ENCODE results near the gene PJVK.

The PJVK gene

GRCh38 chr2:178484245-178485041, 33.3 kb downstream of the PJVK start:
- DNase-seq = no peak

- no peak for DNase-seq
These were observed 34.2 kb downstream of the PJVK start for GRCh38 chr2:178485356-178485755.

- DNase-seq = no peak
These were observed 40.4 kb downstream of the PJVK start for GRCh38 chr2:178491612-178492011.

GRCh38 chr2:178496049-178496448, 44.9 kb downstream of the PJVK start:
- DNase-seq = no peak

- DNase-seq = no peak
These were observed 47.0 kb downstream of the PJVK start for GRCh38 chr2:178498137-178498536.

- DNase-seq = no peak
These were observed 48.5 kb downstream of the PJVK start for GRCh38 chr2:178499640-178500039.

- DNase-seq = no peak
These were observed 51.6 kb downstream of the PJVK start for GRCh38 chr2:178502751-178503150.

GRCh38 chr2:178506101-178506500, 54.9 kb downstream of the PJVK start:
- no peak for DNase-seq

GRCh38 chr2:178506524-178506923, 55.3 kb downstream of the PJVK start:
- DNase-seq = no peak

GRCh38 chr2:178506949-178507348, 55.8 kb downstream of the PJVK start:
- DNase-seq = no peak

- no peak for DNase-seq
These were observed 57.5 kb downstream of the PJVK start for GRCh38 chr2:178508646-178509045.

GRCh38 chr2:178510384-178510783, 59.2 kb downstream of the PJVK start:
- no peak for DNase-seq

All from NCI-H187 (cell line).